ENCODE measurements around the gene MPDZ. TPM values are rescaled to one million over a fixed set of nuclear protein-coding genes. Genes with fewer than 3 reads are reported as not detected.
A peak's percentile ranks its signal among the peaks of the same experiment; 100 is the strongest.

The MPDZ gene
- 56.3 and 84.2 TPM in 2 replicates for total RNA-seq

GRCh38 chr9:13279284-13280141, at the start of gene MPDZ:
MPDZ (minus strand) TSS chr9:13279692; CDS start chr9:13250315, 29,377 bp downstream.
- DNase-seq (ENCODE audit: low read depth, low spot score), result no peak

- DNase-seq (ENCODE audit: low read depth, low spot score), result peak; percentile 26
Measured at GRCh38 chr9:13324988-13325387, 45.5 kb upstream of the MPDZ start.

- DNase-seq (ENCODE audit: low read depth, low spot score), result no peak
Measured at GRCh38 chr9:13322828-13323550, 43.5 kb upstream of the MPDZ start.

- no peak for DNase-seq (ENCODE audit: low read depth, low spot score)
Measured at GRCh38 chr9:13318027-13318426, 38.5 kb upstream of the MPDZ start.

GRCh38 chr9:13296972-13297371, 17.5 kb upstream of the MPDZ start:
- no peak for DNase-seq (ENCODE audit: low read depth, low spot score)

GRCh38 chr9:13295556-13295955, 16.1 kb upstream of the MPDZ start:
- no peak for DNase-seq (ENCODE audit: low read depth, low spot score)

- no peak for DNase-seq (ENCODE audit: low read depth, low spot score)
Measured at GRCh38 chr9:13292782-13293181, 13.3 kb upstream of the MPDZ start.

- no peak for DNase-seq (ENCODE audit: low read depth, low spot score)
Measured at GRCh38 chr9:13292158-13292557, 12.7 kb upstream of the MPDZ start.

DNA sequence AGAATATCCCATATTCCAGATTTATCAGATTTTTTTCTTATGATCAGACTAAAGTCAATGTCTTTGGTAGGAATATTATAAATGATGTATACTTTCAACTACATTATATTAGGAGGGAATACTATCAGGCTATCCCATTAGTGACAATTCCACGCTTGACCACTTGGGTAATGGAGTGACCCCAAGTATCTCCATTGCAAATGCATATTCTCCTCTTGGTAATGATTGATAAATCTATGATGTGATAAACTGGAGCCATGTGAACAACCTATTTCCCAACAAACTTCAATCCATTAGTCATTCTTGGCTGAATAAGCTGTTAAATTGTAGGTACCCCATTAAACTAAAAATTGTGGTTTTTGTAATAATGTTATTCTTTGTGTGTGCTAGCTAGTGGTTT, 12.2 kb upstream of the MPDZ start:
- DNase-seq (ENCODE audit: low read depth, low spot score), result no peak

DNA sequence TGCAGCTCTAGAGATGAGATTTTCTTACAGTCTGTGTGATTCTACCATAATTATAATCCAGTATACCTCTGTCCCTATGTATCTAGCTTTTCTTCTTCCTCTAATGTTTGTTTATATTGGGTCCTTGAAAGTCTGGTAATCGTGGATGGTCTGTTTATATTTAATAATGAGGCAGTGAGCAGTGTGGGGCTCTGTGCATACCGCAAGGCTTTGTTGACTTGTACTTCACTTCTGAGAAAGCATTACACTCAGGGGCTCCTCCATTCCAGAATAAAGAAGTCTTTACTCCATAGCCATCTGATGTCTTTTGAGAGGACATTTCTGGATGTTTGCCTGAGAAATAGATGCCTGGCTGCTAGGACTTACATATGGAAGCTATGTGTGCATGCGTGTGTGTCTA, 4.5 kb upstream of the MPDZ start:
- no peak for DNase-seq (ENCODE audit: low read depth, low spot score)

- DNase-seq (ENCODE audit: low read depth, low spot score), result no peak
Measured at GRCh38 chr9:13282998-13283397, 3.5 kb upstream of the MPDZ start.

DNA sequence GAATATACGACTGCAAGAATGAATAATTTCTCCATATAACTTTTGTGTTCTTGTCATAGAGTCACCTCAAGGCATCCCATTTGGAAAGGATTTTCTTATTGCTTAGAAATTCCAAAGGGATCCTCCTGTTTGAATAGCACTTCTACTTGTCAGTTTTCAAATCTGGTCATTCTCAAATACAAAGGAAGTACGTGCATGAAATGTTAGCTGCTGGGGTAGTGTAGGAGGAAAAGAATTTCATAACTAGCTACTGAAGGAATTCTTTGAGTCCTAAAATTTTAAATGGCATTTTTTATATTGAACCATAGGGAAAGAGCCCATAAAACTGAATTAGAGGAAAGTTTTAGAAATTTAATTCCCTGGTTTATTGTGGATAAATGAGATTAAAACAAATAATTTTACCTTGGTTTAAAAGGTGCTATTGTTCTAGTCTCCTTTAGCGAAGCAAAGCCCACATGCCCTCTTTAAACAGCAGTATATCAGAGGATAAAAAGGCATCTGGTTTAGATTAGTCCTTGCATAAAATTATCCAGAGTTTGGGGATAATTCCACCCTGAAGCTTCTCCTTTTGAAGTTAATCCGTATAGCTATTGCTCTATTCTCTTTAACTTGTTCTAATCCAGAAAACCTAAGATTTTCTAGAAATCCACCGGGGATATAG, 2.0 kb upstream of the MPDZ start:
- no peak for DNase-seq (ENCODE audit: low read depth, low spot score)

- DNase-seq (ENCODE audit: low read depth, low spot score), result no peak
Measured at GRCh38 chr9:13278368-13279246, 885 bp downstream of the MPDZ start.

GRCh38 chr9:13278023-13278367, 1.5 kb downstream of the MPDZ start:
- peak; percentile 48 for DNase-seq (ENCODE audit: low read depth, low spot score)

DNA sequence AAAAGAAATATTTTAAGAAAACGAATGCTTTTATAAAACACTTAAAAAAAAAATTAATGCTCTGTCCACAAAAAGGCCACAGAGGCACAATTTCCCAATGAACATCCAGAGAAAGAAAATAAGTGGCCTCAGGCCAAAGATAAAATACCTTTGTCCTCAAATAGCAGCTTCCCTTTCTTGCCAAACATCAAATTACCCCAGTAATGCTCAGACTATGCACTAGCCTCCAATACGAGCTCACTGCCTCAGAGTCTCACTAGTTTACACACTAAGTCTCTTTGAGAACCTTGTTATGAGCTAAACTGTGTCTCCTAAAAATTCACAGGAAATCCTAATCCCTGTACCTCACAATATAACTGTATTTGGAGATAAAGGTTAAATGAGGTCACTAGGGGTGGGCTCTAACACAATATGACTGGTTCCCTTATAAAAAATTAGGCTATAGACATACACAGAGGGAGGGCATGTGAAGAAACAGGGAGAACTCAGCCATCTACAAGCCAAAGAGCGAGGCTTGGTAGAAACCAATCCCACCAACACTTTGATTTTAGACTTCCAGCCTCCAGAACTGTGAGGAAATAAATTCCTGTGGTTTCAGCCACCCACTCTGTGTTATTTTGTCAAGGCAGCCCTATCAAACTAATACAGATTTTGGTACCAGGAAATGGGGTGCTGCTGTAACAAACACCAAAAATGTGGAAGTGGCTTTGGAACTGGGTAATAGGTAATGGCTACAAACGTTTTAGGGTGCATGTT, 4.4 kb downstream of the MPDZ start:
- no peak for DNase-seq (ENCODE audit: low read depth, low spot score)

GRCh38 chr9:13270734-13271133, 8.8 kb downstream of the MPDZ start:
- no peak for DNase-seq (ENCODE audit: low read depth, low spot score)

GRCh38 chr9:13269589-13270452, 9.7 kb downstream of the MPDZ start:
- DNase-seq (ENCODE audit: low read depth, low spot score), result no peak

GRCh38 chr9:13268469-13268868, 11.0 kb downstream of the MPDZ start:
- DNase-seq (ENCODE audit: low read depth, low spot score), result peak; percentile 47

DNA sequence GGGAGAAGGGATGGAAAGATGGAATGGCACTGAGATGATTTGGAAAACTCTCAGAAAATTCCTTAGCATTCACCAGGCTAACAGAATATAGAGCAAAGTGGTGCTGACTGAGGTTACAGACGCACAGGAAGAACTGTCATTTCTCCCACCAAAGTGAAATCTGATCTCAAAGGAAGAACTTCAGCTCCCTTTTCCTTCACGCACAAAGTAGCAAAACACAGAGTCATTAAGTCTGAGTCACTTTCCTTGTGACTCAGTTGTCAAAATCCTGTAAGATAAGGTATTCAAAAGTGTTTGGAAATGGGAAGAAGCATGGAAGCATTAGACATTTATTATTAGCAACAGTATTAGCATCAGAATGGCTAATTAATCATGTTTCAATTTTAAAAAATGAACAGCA, 11.7 kb downstream of the MPDZ start:
- DNase-seq (ENCODE audit: low read depth, low spot score), result peak; percentile 96

DNA sequence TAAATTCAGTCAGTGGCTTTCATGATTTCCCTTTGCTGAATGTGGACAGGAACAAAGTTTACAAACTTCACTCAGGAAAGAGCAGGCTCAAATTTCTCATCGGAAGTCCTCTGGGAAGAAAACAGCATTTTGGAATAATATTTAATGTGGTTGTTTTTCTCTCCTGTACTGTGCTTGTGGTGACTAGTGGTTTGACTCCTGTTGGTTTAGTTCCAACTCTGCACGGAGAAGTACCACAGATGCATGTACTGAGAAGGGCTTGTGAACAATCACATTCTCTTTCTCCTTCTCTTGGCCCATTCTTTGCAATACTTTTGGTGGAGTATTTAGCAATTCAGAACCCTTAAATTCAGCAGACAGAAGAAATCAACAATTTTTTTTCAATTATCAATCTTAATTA, 13.3 kb downstream of the MPDZ start:
- DNase-seq (ENCODE audit: low read depth, low spot score), result peak; percentile 50

All from pulmonary artery endothelial cell (primary cell).